Type B pancreatic cell (in vitro differentiated cells): ENCODE measurements around the gene ITPK1. TPM values are rescaled to one million over a fixed set of nuclear protein-coding genes. Genes with fewer than 3 reads are reported as not detected.

Source experiments
- DNase-seq: peaks from one replicate; pipeline ENCODE4 v3.0.0; 2021; ENCODE audit warnings: mixed read lengths; ENCODE audit not compliant: unreplicated experiment; ENCODE audit errors: extremely low spot score
- H3K27ac Mint-ChIP-seq: 2 replicates; pipeline ENCODE4 v1.8.0; 2021; ENCODE audit warnings: mild to moderate bottlenecking, mixed read lengths
- H3K27me3 Mint-ChIP-seq: 2 replicates; pipeline ENCODE4 v1.8.0; 2021; ENCODE audit warnings: mixed read lengths
- H3K36me3 Mint-ChIP-seq: 2 replicates; pipeline ENCODE4 v1.8.0; 2021; ENCODE audit warnings: mixed read lengths
- H3K4me1 Mint-ChIP-seq: one replicate; pipeline ENCODE4 v1.8.0; 2021; ENCODE audit warnings: mixed read lengths; ENCODE audit not compliant: unreplicated experiment
- H3K4me3 Mint-ChIP-seq: 2 replicates; pipeline ENCODE4 v1.8.0; 2021; ENCODE audit warnings: mild to moderate bottlenecking, mixed read lengths
- H3K9me3 Mint-ChIP-seq: 2 replicates; pipeline ENCODE4 v1.8.0; 2021; ENCODE audit warnings: mixed read lengths
- CTCF ChIP-seq: fragments of 200-600 bp; sonication (generic); conservative IDR thresholded peaks from 2 replicates; pipeline ENCODE4 v1.5.0; 2021; ENCODE audit warnings: antibody characterized with exemption, mild to moderate bottlenecking
- total RNA-seq: library from RNA; stranded (reverse); gene quantifications from 2 replicates; pipeline ENCODE4 v1.2.1, GENCODE V29; 2021; ENCODE audit warnings: low replicate concordance

Gene ITPK1
- total RNA-seq, 1 donor from 2014 or later = 40.2 TPM

GRCh38 chr14:93076755-93077154 lies 39.0 kb downstream of the ITPK1 start:
- no peak overlapping the region for H3K4me3 Mint-ChIP-seq
- H3K27ac Mint-ChIP-seq = no peak overlapping the region

GRCh38 chr14:93075891-93076290 lies 39.8 kb downstream of the ITPK1 start:
- no peaks in the 10 kb centered on the region for H3K9me3 Mint-ChIP-seq
- DNase-seq = no peak
- peaks cover 25% of the 10 kb centered on the region for H3K4me1 Mint-ChIP-seq
- H3K36me3 Mint-ChIP-seq = no peaks in the 10 kb centered on the region
- no peaks in the 10 kb centered on the region for H3K27me3 Mint-ChIP-seq
- no peak overlapping the region for H3K27ac Mint-ChIP-seq
- H3K4me3 Mint-ChIP-seq = no peak overlapping the region
- no peak for TF ChIP-seq CTCF

More at GRCh38 chr14:93076755-93077154, 39.0 kb downstream of the ITPK1 start:
- Mint-ChIP-seq H3K36me3 (no peaks in the 10 kb centered on the region), H3K27me3 (no peaks in the 10 kb centered on the region), H3K9me3 (no peaks in the 10 kb centered on the region), H3K4me1 (peaks cover 25% of the 10 kb centered on the region)
- TF ChIP-seq CTCF = no peak
- DNase-seq = no peak

DNA sequence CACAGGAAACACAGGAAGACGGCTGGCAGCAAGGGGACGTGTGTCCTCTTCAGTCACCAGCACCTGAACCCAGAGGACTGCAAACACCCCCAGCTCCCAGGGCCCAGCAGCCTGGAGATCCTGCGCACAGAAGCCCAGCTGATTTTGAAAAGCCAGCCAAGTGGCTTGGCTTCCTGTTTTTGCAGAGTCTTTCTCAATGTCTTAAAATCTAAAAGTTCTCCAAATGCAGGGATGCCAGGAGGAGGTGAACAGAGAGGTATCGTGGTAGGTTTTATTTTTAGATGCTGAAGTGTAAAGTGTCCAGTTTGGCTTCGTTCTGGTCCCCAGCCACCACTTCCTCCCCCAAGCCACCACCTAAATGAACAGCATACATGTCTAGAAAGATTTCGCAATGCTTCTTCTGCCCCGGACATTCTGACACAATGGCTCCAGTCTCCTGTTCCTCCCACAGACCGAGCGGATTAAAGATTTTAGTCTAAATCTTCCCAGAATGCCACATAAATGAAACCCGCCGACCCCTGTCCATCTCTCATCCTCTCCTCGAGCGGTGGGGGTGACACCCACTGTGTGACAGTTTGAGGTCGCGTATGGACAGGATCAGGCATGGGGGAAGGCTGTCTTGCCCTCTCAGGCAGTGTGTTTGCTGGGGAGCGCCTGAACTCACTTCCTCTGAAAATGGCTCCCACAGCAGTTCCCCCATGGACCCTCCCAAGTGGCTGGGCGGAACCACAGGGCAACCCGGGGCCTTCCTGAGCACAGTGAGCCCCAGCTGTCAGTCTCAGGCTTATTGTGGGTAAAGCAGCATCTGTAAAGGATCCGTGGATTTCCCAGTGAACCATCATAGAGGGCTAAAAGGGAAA lies 41.6 kb downstream of the ITPK1 start:
- H3K27ac Mint-ChIP-seq = no peak overlapping the region
- H3K4me3 Mint-ChIP-seq = no peak overlapping the region
- no peaks in the 10 kb centered on the region for H3K27me3 Mint-ChIP-seq
- H3K4me1 Mint-ChIP-seq = peaks cover 24% of the 10 kb centered on the region
- no peaks in the 10 kb centered on the region for H3K36me3 Mint-ChIP-seq
- no peak for DNase-seq
- no peak for TF ChIP-seq CTCF
- H3K9me3 Mint-ChIP-seq = no peaks in the 10 kb centered on the region

DNA sequence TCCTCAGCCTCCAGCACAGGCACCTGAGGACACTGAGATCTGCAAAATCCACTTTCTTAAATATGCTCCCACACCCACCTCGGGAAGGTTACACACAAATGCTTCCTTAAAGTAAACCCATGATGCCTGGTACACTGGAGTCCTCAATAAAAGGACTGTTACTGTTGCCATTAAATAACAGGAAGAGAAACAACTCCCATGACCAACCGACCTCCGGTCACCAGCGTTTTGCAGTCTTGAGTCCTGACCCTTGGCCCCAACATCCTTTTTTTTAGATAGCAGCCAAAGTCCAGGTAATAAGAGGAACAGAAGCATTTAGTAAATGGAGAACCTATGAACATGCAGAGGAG lies 42.4 kb downstream of the ITPK1 start:
- Mint-ChIP-seq H3K27ac (no peak overlapping the region), H3K4me3 (no peak overlapping the region)
- no peak for TF ChIP-seq CTCF

GRCh38 chr14:93072659-93073357 lies 42.9 kb downstream of the ITPK1 start:
- no peak overlapping the region for H3K27ac Mint-ChIP-seq

More for the DNA sequence above, 42.4 kb downstream of the ITPK1 start:
- DNase-seq = no peak
- Mint-ChIP-seq H3K27me3 (no peaks in the 10 kb centered on the region), H3K4me1 (peaks cover 19% of the 10 kb centered on the region), H3K36me3 (no peaks in the 10 kb centered on the region), H3K9me3 (no peaks in the 10 kb centered on the region)

More at GRCh38 chr14:93072659-93073357, 42.9 kb downstream of the ITPK1 start:
- Mint-ChIP-seq H3K4me3 (no peak overlapping the region), H3K9me3 (no peaks in the 10 kb centered on the region), H3K4me1 (peaks cover 24% of the 10 kb centered on the region), H3K36me3 (no peaks in the 10 kb centered on the region), H3K27me3 (no peaks in the 10 kb centered on the region)
- TF ChIP-seq CTCF = no peak
- no peak for DNase-seq
